Heart left ventricle (tissue), 13 donors: ENCODE data around the gene MYOF.

Experiments used
- POLR2A ChIP-seq, 2 donors: fragments of 450-650 bp; IDR thresholded peaks; one replicate each; pipeline ENCODE4 v1.6.1; 2017; ENCODE audit warnings: antibody characterized with exemption in 2 of 2, mild to moderate bottlenecking in 2 of 2, moderate library complexity in 2 of 2
- TF ChIP-seq, protein P1 (sequence below), 12 donors: fragments of 200-600 bp; sonication (generic) in 4 of 12; IDR thresholded peaks; one replicate each; pipeline versions ENCODE4 v1.5.0 to v1.8.0; 2018 to 2022; ENCODE audit warnings: antibody characterized with exemption in 12 of 12, mild to moderate bottlenecking in 5 of 12
- donor health status: ischemic (EF 13 %, LVEDD 7.1; RV severe dilation, severe dysfunction).
- donor health status: DM: no; HTN: yes; CAD: no.
- donor health status: DM: no; HTN: no; CAD: no.
- donor health status: ischemic (EF 25% LVEDD 6.9; RV normal size, moderate dysfunction).
- donor health status: ischemic (EF 25% LVEDD 5.7; RV mildly dilated, moderate dysfunction).
- donor health status: ischemic (EF 35%, LVEDD 5.7; RV mildly dilated, moderate dysfunction).
- donor health status: nonischemic (EF 11% LVEDD 7.7; RV severe dilation, severe dysfunction).
- donor health status: DM: yes; HTN: yes; CAD: no.
- donor health status: PGD.
- donor health status: ischemic (EF 29% LVEDD 5.4; RV normal size, mild dysfunction).
- donor health status: nonischemic (EF 23%, LVEDD 6.1; RV moderate dilation, normal function).

DNA sequence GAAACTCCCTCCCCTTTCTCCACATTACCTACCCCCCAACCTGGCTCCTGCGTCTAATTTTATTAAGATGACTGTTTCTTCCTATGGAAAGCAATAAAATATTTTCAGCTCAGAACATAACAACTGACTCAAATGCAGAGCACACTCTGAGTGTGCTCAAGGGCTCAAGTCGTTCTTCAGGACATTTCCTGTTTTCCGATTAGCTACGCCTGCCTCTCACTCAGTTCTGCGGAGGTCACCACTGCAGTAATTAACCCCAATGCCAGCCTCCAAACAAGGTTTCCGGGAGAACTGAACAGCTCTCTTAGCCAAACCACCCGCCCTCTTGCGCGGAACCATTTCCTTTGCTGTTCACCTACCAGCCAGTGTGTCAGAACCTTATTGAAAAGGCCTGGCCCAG is 19.3 kb downstream of the MYOF start:
- no peak for TF ChIP-seq POLR2A (IDR thresholded peaks at IDR 0.05)
- TF ChIP-seq, protein P1, sequence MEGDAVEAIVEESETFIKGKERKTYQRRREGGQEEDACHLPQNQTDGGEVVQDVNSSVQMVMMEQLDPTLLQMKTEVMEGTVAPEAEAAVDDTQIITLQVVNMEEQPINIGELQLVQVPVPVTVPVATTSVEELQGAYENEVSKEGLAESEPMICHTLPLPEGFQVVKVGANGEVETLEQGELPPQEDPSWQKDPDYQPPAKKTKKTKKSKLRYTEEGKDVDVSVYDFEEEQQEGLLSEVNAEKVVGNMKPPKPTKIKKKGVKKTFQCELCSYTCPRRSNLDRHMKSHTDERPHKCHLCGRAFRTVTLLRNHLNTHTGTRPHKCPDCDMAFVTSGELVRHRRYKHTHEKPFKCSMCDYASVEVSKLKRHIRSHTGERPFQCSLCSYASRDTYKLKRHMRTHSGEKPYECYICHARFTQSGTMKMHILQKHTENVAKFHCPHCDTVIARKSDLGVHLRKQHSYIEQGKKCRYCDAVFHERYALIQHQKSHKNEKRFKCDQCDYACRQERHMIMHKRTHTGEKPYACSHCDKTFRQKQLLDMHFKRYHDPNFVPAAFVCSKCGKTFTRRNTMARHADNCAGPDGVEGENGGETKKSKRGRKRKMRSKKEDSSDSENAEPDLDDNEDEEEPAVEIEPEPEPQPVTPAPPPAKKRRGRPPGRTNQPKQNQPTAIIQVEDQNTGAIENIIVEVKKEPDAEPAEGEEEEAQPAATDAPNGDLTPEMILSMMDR (IDR thresholded peaks at IDR 0.05): no peak
